SK-N-SH (cell line): Measurements from ENCODE around the gene PCP4. TPM values are rescaled to one million over a fixed set of nuclear protein-coding genes. Genes with fewer than 3 reads are reported as not detected.

Experiments used
- CTCF ChIA-PET: fragments of 300-600, 350-600 bp; formaldehyde crosslinking; extraction: SDS; loops from one replicate; lab custom pipeline; 2021; lab: Yijun Ruan, JAX
- POLR2A ChIA-PET: fragments of 350-600 bp; sonication (Branson Sonifier 250); formaldehyde crosslinking; extraction: SDS; loops from one replicate; lab custom pipeline; 2020; ENCODE audit warnings: antibody characterized with exemption, inconsistent platforms; lab: Yijun Ruan, JAX
- DNase-seq: peaks from one replicate; pipeline ENCODE4 v3.0.0; 2012
- H2AFZ ChIP-seq: fragments of 200-600 bp; sonication (generic); 2 replicates; pipeline ENCODE4 v1.8.1; 2016; ENCODE audit warnings: antibody characterized with exemption, mild to moderate bottlenecking, low read depth
- H3F3A ChIP-seq: fragments of 200-600 bp; sonication (generic); replicated peaks from 2 replicates; pipeline ENCODE3; 2016; ENCODE audit warnings: antibody characterized with exemption, mild to moderate bottlenecking; ENCODE audit not compliant: insufficient read depth
- H3K27ac ChIP-seq, 2 experiments: fragments of 200-500 bp in 1 of 2; fragments of 200-600 bp in 1 of 2; sonication (Bioruptor generic) in 1 of 2; sonication (generic), shearing (Covaris generic) in 1 of 2; 2 replicates each; pipeline versions ENCODE4 v1.5.1 to v1.6.1; 2014 to 2016; ENCODE audit warnings: low read depth in 2 of 2, inconsistent platforms in 1 of 2, low read length in 1 of 2, mild to moderate bottlenecking in 1 of 2, mixed read lengths in 1 of 2
- H3K27me3 ChIP-seq: fragments of 200-600 bp; sonication (generic), shearing (Covaris generic); 2 replicates; pipeline ENCODE4 v1.6.1; 2016; ENCODE audit warnings: mixed run types; ENCODE audit not compliant: insufficient read depth
- H3K36me3 ChIP-seq, 2 experiments: fragments of 200-500 bp in 1 of 2; fragments of 200-600 bp in 1 of 2; sonication (Bioruptor generic) in 1 of 2; sonication (generic) in 1 of 2; replicated peaks in 1 of 2; 2 replicates each; pipeline versions ENCODE3 to v1.5.1; 2014 to 2016; ENCODE audit warnings: low read length in 1 of 2, mild to moderate bottlenecking in 1 of 2; ENCODE audit not compliant: insufficient read depth in 2 of 2, control insufficient read depth in 1 of 2
- H3K4me1 ChIP-seq, 2 experiments: fragments of 200-500 bp in 1 of 2; fragments of 200-600 bp in 1 of 2; sonication (Bioruptor generic) in 1 of 2; sonication (generic), shearing (Covaris generic) in 1 of 2; 2 replicates each; pipeline versions ENCODE4 v1.5.1 to v1.6.1; 2014 to 2016; ENCODE audit warnings: low read depth in 1 of 2, low read length in 1 of 2, mixed run types in 1 of 2; ENCODE audit not compliant: insufficient read depth in 2 of 2, control insufficient read depth in 1 of 2
- H3K4me2 ChIP-seq: fragments of 200-600 bp; sonication (generic), shearing (Covaris generic); 2 replicates; pipeline ENCODE4 v1.6.1; 2017; ENCODE audit warnings: mixed run types
- H3K4me3 ChIP-seq, 2 experiments: fragments of 200-500 bp in 1 of 2; fragments of 200-600 bp in 1 of 2; sonication (Bioruptor generic) in 1 of 2; sonication (generic), shearing (Covaris generic) in 1 of 2; 2 replicates each; pipeline versions ENCODE4 v1.5.1 to v1.8.1; 2014 to 2016; ENCODE audit warnings: low read depth in 2 of 2, inconsistent platforms in 1 of 2, low read length in 1 of 2, mild to moderate bottlenecking in 1 of 2, mixed read lengths in 1 of 2, moderate library complexity in 1 of 2
- H3K79me2 ChIP-seq: fragments of 200-600 bp; sonication (generic); 2 replicates; pipeline ENCODE4 v1.8.1; 2017; ENCODE audit warnings: mild to moderate bottlenecking; ENCODE audit not compliant: insufficient read depth
- H3K9ac ChIP-seq: fragments of 200-600 bp; sonication (generic); 2 replicates; pipeline ENCODE4 v1.6.1; 2017; ENCODE audit warnings: mixed run types
- H3K9me2 ChIP-seq: fragments of 200-600 bp; sonication (generic); 2 replicates; pipeline ENCODE4 v1.6.1; 2017; ENCODE audit warnings: mixed run types
- H3K9me3 ChIP-seq: fragments of 200-600 bp; sonication (generic); 2 replicates; pipeline ENCODE4 v1.6.1; 2017; ENCODE audit warnings: mixed run types, mild to moderate bottlenecking, moderate library complexity
- H4K20me1 ChIP-seq: fragments of 200-600 bp; sonication (generic); 2 replicates; pipeline ENCODE4 v1.6.1; 2017; ENCODE audit warnings: mild to moderate bottlenecking, mixed run types; ENCODE audit not compliant: insufficient read depth
- CHD2 ChIP-seq: fragments of 150-350 bp; IDR thresholded peaks from 2 replicates; pipeline ENCODE4 v1.6.1; 2018; ENCODE audit warnings: low read length; ENCODE audit not compliant: partially characterized antibody
- ELF1 ChIP-seq: IDR thresholded peaks from 2 replicates; pipeline ENCODE4 v1.4.0; 2012
- EZH2phosphoT487 ChIP-seq: fragments of 200-600 bp; sonication (generic); IDR thresholded peaks from 2 replicates; pipeline ENCODE4 v1.6.1; 2017; ENCODE audit warnings: low read depth, mixed run types, mild to moderate bottlenecking, antibody characterized with exemption, moderate library complexity, borderline replicate concordance
- FOSL2 ChIP-seq: IDR thresholded peaks from 2 replicates; pipeline ENCODE4 v1.4.0; 2012; ENCODE audit warnings: low read depth, mild to moderate bottlenecking, moderate library complexity, borderline replicate concordance
- FOXM1 ChIP-seq: IDR thresholded peaks from 2 replicates; pipeline ENCODE4 v1.4.0; 2012; ENCODE audit warnings: low read depth, mild to moderate bottlenecking
- IRF3 ChIP-seq: fragments of 150-350 bp; IDR thresholded peaks from 2 replicates; pipeline ENCODE4 v1.6.1; 2016; ENCODE audit warnings: mild to moderate bottlenecking, low read depth, low read length
- MAX ChIP-seq: IDR thresholded peaks from 2 replicates; pipeline ENCODE4 v1.4.0; 2012; ENCODE audit warnings: low read depth
- MXI1 ChIP-seq: IDR thresholded peaks from 2 replicates; pipeline ENCODE4 v1.6.1; 2012; ENCODE audit warnings: mild to moderate bottlenecking, low read depth, low read length, improper control_type of control experiment
- NRF1 ChIP-seq: IDR thresholded peaks from 2 replicates; pipeline ENCODE4 v1.6.1; 2012; ENCODE audit warnings: low read depth, mild to moderate bottlenecking, low read length
- PBX3 ChIP-seq: IDR thresholded peaks from 2 replicates; pipeline ENCODE4; 2012
- POLR2AphosphoS5 ChIP-seq: IDR thresholded peaks from 2 replicates; pipeline ENCODE4 v1.6.1; 2012; ENCODE audit warnings: low read depth, low read length
- RAD21 ChIP-seq: IDR thresholded peaks from 2 replicates; pipeline ENCODE4 v1.6.1; 2012; ENCODE audit warnings: mild to moderate bottlenecking, low read length
- RCOR1 ChIP-seq: fragments of 150-350 bp; IDR thresholded peaks from 2 replicates; pipeline ENCODE4 v1.6.1; 2017; ENCODE audit warnings: antibody characterized with exemption, low read length
- RXRA ChIP-seq: IDR thresholded peaks from 2 replicates; pipeline ENCODE4 v1.4.0; 2012; ENCODE audit warnings: low read depth, mild to moderate bottlenecking, borderline replicate concordance
- SIN3A ChIP-seq: IDR thresholded peaks from 2 replicates; pipeline ENCODE4 v1.6.1; 2012; ENCODE audit warnings: low read depth, mild to moderate bottlenecking, low read length, moderate library complexity, borderline replicate concordance
- SMC3 ChIP-seq: IDR thresholded peaks from 2 replicates; pipeline ENCODE4 v1.6.1; 2012; ENCODE audit warnings: low read depth, low read length, improper control_type of control experiment
- TEAD4 ChIP-seq: IDR thresholded peaks from 2 replicates; pipeline ENCODE4 v1.4.0; 2012; ENCODE audit warnings: mild to moderate bottlenecking, borderline replicate concordance; ENCODE audit not compliant: insufficient read depth
- USF2 ChIP-seq: fragments of 150-350 bp; IDR thresholded peaks from 2 replicates; pipeline ENCODE4 v1.6.1; 2017; ENCODE audit warnings: antibody characterized with exemption, low read length, low read depth, borderline replicate concordance
- YY1 ChIP-seq: IDR thresholded peaks from 2 replicates; pipeline ENCODE4 v1.4.0; 2012; ENCODE audit warnings: low read depth, mild to moderate bottlenecking
- WGBS: methylation state at CpG from one replicate; pipeline ENCODE4 v1.1.6; 2017; ENCODE audit warnings: low lambda C conversion rate; 5-methylcytosine and 5-hydroxymethylcytosine counted together
- polyA plus RNA-seq, 3 experiments: library from polyadenylated mRNA; depleted of rRNA; stranded (reverse); fragments of >200 nt; gene quantifications; 2 replicates each; pipeline ENCODE4 v1.2.3, GENCODE V29; 2012

Gene PCP4
- polyA plus RNA-seq, 1 of the 3 experiments (the other 2 are of a cell fraction) = not detected

- DNase-seq = no peak
- H3K9me2 ChIP-seq = no peaks in the 10 kb centered on the region
- H3K4me2 ChIP-seq = no peak overlapping the region
- no peaks in the 10 kb centered on the region for H3K9me3 ChIP-seq
- ChIA-PET POLR2A (no interaction called here), CTCF (interaction anchor here (0.9 kb wide), 1 partner anchor 42 kb away, joined by 3 read pairs; the partner anchor contains the start of gene PCP4)
- H3K4me3 ChIP-seq = no peak overlapping the region
- H3K4me1 ChIP-seq = no peaks in the 10 kb centered on the region
- H3K79me2 ChIP-seq = no peaks in the 10 kb centered on the region
- H4K20me1 ChIP-seq = no peaks in the 10 kb centered on the region
- H3K27me3 ChIP-seq = no peaks in the 10 kb centered on the region
- H3F3A ChIP-seq = no peaks in the 10 kb centered on the region
- no peak overlapping the region for H3K27ac ChIP-seq
- TF ChIP-seq FOXM1 = no peak
- TF ChIP-seq SMC3 = no peak
- no peak for TF ChIP-seq RAD21
- TF ChIP-seq FOSL2 = no peak
- TF ChIP-seq SIN3A = no peak
- TF ChIP-seq RCOR1 = no peak
- TF ChIP-seq RXRA = no peak
- no peak for TF ChIP-seq USF2
- TF ChIP-seq MAX = no peak
- TF ChIP-seq CHD2 = no peak
- H3K9ac ChIP-seq = no peak overlapping the region
- 10% methylated on average over 1 of the region's 1 CpG for WGBS
- no peak overlapping the region for H2AFZ ChIP-seq
- H3K36me3 ChIP-seq = no peaks in the 10 kb centered on the region
Observed at GRCh38 chr21:39825250-39825649, 42.0 kb upstream of the PCP4 start.

GRCh38 chr21:39834543-39834942 lies 32.7 kb upstream of the PCP4 start:
- Histone ChIP-seq H3K9me3 (0 out of 2 replicates have a peak, but pooled peaks cover 5% of the 10 kb centered on the region), H3K27me3 (no peaks in the 10 kb centered on the region), H3K9me2 (no peaks in the 10 kb centered on the region), H3K36me3 (no peaks in the 10 kb centered on the region), H3K4me1 (no peaks in the 10 kb centered on the region), H3K27ac (no peak overlapping the region), H3K79me2 (no peaks in the 10 kb centered on the region), H2AFZ (no peak overlapping the region), H4K20me1 (no peaks in the 10 kb centered on the region)
- POLR2A ChIA-PET = no interaction called here
- no peak for TF ChIP-seq ELF1
- no peak for TF ChIP-seq MXI1
- TF ChIP-seq YY1 = no peak
- no peak for TF ChIP-seq EZH2phosphoT487
- no peak for TF ChIP-seq RXRA
- TF ChIP-seq USF2 = no peak
- no peak for TF ChIP-seq TEAD4
- TF ChIP-seq POLR2AphosphoS5 = no peak
- TF ChIP-seq SIN3A = no peak
- no peak for TF ChIP-seq PBX3
- no peak for TF ChIP-seq NRF1
- TF ChIP-seq SMC3 = no peak
- TF ChIP-seq IRF3 = no peak
- TF ChIP-seq, all 33 proteins: peak for 0
- no peak for DNase-seq
- 28% methylated on average over 4 of the region's 4 CpGs for WGBS
- Histone ChIP-seq H3K4me3 (no peak overlapping the region), H3F3A (no peaks in the 10 kb centered on the region), H3K4me2 (no peak overlapping the region), H3K9ac (no peak overlapping the region)
- CTCF ChIA-PET = interaction anchor here (1.3 kb wide), 1 partner anchor 46 kb away, joined by 3 read pairs; no protein-coding TSS in a partner anchor
